Measurements from ENCODE around the gene PCGF5. TPM values are rescaled to one million over a fixed set of nuclear protein-coding genes. Genes with fewer than 3 reads are reported as not detected.
A peak's percentile ranks its signal among the peaks of the same experiment; 100 is the strongest.

PCGF5 gene
- total and polyA plus RNA-seq, 2 of the 8 experiments (the other 6 are each of a cell fraction or from before 2014, with no cell fraction given): 5.8 to 8.4 TPM

- H2AK5ac ChIP-seq (ENCODE audit: low read depth, low read length): no peak overlapping the region
- H4K8ac ChIP-seq (ENCODE audit: extremely low read depth, insufficient read depth, low read length): no peak overlapping the region
- no peaks in the 10 kb centered on the region for H3K79me2 ChIP-seq (ENCODE audit: control insufficient read depth in 1 of 2, insufficient read depth in 2 of 2, low read length in 2 of 2)
- no peak overlapping the region for H2BK5ac ChIP-seq (ENCODE audit: low read depth, low read length)
- no peak overlapping the region for H2BK20ac ChIP-seq (ENCODE audit: low read length)
- H3K23ac ChIP-seq (ENCODE audit: insufficient read length): no peak overlapping the region
- no peak overlapping the region for H3K4me3 ChIP-seq (ENCODE audit: extremely low read depth in 1 of 4, insufficient read depth in 2 of 4, low read depth in 3 of 4, low read length in 4 of 4)
- H3K9me3 ChIP-seq (ENCODE audit: insufficient read depth in 2 of 2, low read depth in 1 of 2, low read length in 1 of 2): no peaks in the 10 kb centered on the region
- DNase-seq (ENCODE audit: low read depth in 1 of 2, low spot score in 2 of 2) (no peak), FAIRE-seq (no peak)
- no peak overlapping the region for H3K56ac ChIP-seq (replicated peaks; ENCODE audit: insufficient read length, low read depth, low read length)
- H3K4ac ChIP-seq (replicated peaks; ENCODE audit: insufficient read length, low read depth, low read length): no peak overlapping the region
- no peak overlapping the region for H4K91ac ChIP-seq (replicated peaks; ENCODE audit: insufficient read length, low read length)
- no peaks in the 10 kb centered on the region for H3K4me1 ChIP-seq (replicated peaks in 1 of 4; ENCODE audit: control insufficient read depth in 3 of 4, insufficient read depth in 4 of 4, low read length in 3 of 4)
- no peak overlapping the region for H4K5ac ChIP-seq (ENCODE audit: insufficient read length, low read depth, low read length)
- no peak overlapping the region for H3K4me2 ChIP-seq (ENCODE audit: insufficient read depth in 1 of 2, low read depth in 2 of 2, low read length in 2 of 2)
- no peaks in the 10 kb centered on the region for H3K27me3 ChIP-seq (replicated peaks in 1 of 4; ENCODE audit: control insufficient read depth in 3 of 4, extremely low read depth in 1 of 4, insufficient read depth in 3 of 4, low read length in 3 of 4)
- POLR2A ChIA-PET (ENCODE audit: partially characterized antibody): no interaction called here
- no peak overlapping the region for H2BK12ac ChIP-seq (ENCODE audit: low read depth, low read length)
- H3K9ac ChIP-seq (replicated peaks in 1 of 4; ENCODE audit: extremely low read depth in 1 of 4, low read depth in 3 of 4, low read length in 3 of 4): peak overlapping the region in 1 of 4 experiments; percentile 8; a peak in 1 of 7 replicates
- no peak overlapping the region for H3K14ac ChIP-seq (ENCODE audit: insufficient read length)
- H3K23me2 ChIP-seq (ENCODE audit: low read depth, low read length): no peaks in the 10 kb centered on the region
- no peak overlapping the region for H3K18ac ChIP-seq (ENCODE audit: extremely low read depth, low read length)
- CTCF ChIA-PET (ENCODE audit: partially characterized antibody): interaction anchor here (1.3 kb wide), 1 partner anchor 59 kb away, joined by 3 read pairs; no protein-coding TSS in a partner anchor
- no peaks in the 10 kb centered on the region for H3K36me3 ChIP-seq (ENCODE audit: control insufficient read depth in 2 of 4, insufficient read depth in 4 of 4, low read length in 3 of 4)
- no peaks in the 10 kb centered on the region for H3K79me1 ChIP-seq (ENCODE audit: low read depth, low read length)
- no peak overlapping the region for H2BK15ac ChIP-seq (ENCODE audit: low read length)
- H3K27ac ChIP-seq (ENCODE audit: low read depth, low read length): no peak overlapping the region
- no peak overlapping the region for H2AFZ ChIP-seq (ENCODE audit: low read length)
- H2BK120ac ChIP-seq (replicated peaks; ENCODE audit: low read depth, low read length): no peak overlapping the region
- no peaks in the 10 kb centered on the region for H4K20me1 ChIP-seq (replicated peaks in 1 of 2; ENCODE audit: control insufficient read depth in 1 of 2, insufficient read depth in 2 of 2, low read length in 2 of 2)
- TF ChIP-seq POU5F1 (IDR thresholded peaks at IDR 0.05; ENCODE audit: low read depth, low read length) (no peak), TAF7 (optimal IDR thresholded peaks at IDR 0.05; ENCODE audit: borderline replicate concordance, low read depth, low read length) (no peak), FOSL1 (IDR thresholded peaks at IDR 0.05; ENCODE audit: insufficient read depth, low read depth, low read length) (no peak), CHD1 (IDR thresholded peaks at IDR 0.05; ENCODE audit: low read depth, low read length) (no peak), JUN (IDR thresholded peaks at IDR 0.05; ENCODE audit: low read depth, low read length) (no peak), POLR2AphosphoS5 (IDR thresholded peaks at IDR 0.05; ENCODE audit: low read depth, low read length) (no peak), HDAC6 (IDR thresholded peaks at IDR 0.05; ENCODE audit: low read depth, low read length) (no peak), RFX5 (IDR thresholded peaks at IDR 0.05; ENCODE audit: borderline replicate concordance, low read depth, low read length) (no peak), CREB1 (IDR thresholded peaks at IDR 0.05) (no peak), ATF2 (IDR thresholded peaks at IDR 0.05; ENCODE audit: low read length) (no peak), SAP30 (IDR thresholded peaks at IDR 0.05; ENCODE audit: insufficient read depth, insufficient replicate concordance, low read length) (no peak), PHF8 (conservative IDR thresholded peaks at IDR 0.05; ENCODE audit: low read depth, low read length) (no peak), TEAD4 (IDR thresholded peaks at IDR 0.05; ENCODE audit: low read depth, low read length) (no peak), SUZ12 (IDR thresholded peaks at IDR 0.05; ENCODE audit: low read length) (no peak), MAFK (IDR thresholded peaks at IDR 0.05; ENCODE audit: low read depth, low read length) (no peak)
These were observed 28.9 kb upstream of the PCGF5 start for GRCh38 chr10:91191584-91191919.
